NCI-H146 (cell line): Measurements from ENCODE around the gene BYSL.

Source experiments
- DNase-seq: peaks from one replicate; lab custom pipeline; 2025; lab: John Stamatoyannopoulos, UW

BYSL gene

GRCh38 chr6:41920921-41921711 is at the start of gene BYSL, which contains the start of gene MED20:
Gene BYSL, plus strand, starts transcription at chr6:41921499. Its CDS starts 64 bp downstream, at chr6:41921563.
Gene MED20, minus strand, starts transcription at chr6:41921139. Its CDS starts 121 bp downstream, at chr6:41921018.
- DNase-seq, result peak; percentile 96

- no peak for DNase-seq
Observed at GRCh38 chr6:41871691-41872090, 49.6 kb upstream of the BYSL start.

- DNase-seq, result no peak
Observed at GRCh38 chr6:41872147-41872546, 49.2 kb upstream of the BYSL start.

- DNase-seq, result no peak
Observed at GRCh38 chr6:41874741-41875140, 46.6 kb upstream of the BYSL start.

GRCh38 chr6:41877051-41877680 is 44.1 kb upstream of the BYSL start:
- no peak for DNase-seq

- DNase-seq, result no peak
Observed at GRCh38 chr6:41878246-41878645, 43.1 kb upstream of the BYSL start.

- DNase-seq, result no peak
Observed at GRCh38 chr6:41878961-41879405, 42.3 kb upstream of the BYSL start.

GRCh38 chr6:41881506-41881905 is 39.8 kb upstream of the BYSL start:
- no peak for DNase-seq

GRCh38 chr6:41884957-41885356 is 36.3 kb upstream of the BYSL start:
- no peak for DNase-seq

GRCh38 chr6:41885930-41886329 is 35.4 kb upstream of the BYSL start:
- DNase-seq, result no peak

GRCh38 chr6:41887331-41887751 is 34.0 kb upstream of the BYSL start:
- no peak for DNase-seq

- DNase-seq, result no peak
Observed at GRCh38 chr6:41892921-41893564, 28.3 kb upstream of the BYSL start.

- DNase-seq, result peak; percentile 60
Observed at GRCh38 chr6:41894366-41895299, 26.7 kb upstream of the BYSL start.

- peak; percentile 98 for DNase-seq
Observed at GRCh38 chr6:41895300-41896233, 25.7 kb upstream of the BYSL start, which contains the start of gene USP49. Gene USP49, minus strand, starts transcription at chr6:41895375. Its CDS starts 88,392 bp downstream, at chr6:41806983.

GRCh38 chr6:41896281-41896680 is 25.0 kb upstream of the BYSL start:
- DNase-seq, result no peak

- DNase-seq, result no peak
Observed at GRCh38 chr6:41900861-41901260, 20.4 kb upstream of the BYSL start.

- DNase-seq, result peak; percentile 42
Observed at GRCh38 chr6:41901882-41902519, 19.3 kb upstream of the BYSL start.

GRCh38 chr6:41909727-41910126 is 11.6 kb upstream of the BYSL start:
- DNase-seq, result no peak

- DNase-seq, result no peak
Observed at GRCh38 chr6:41914343-41914742, 7.0 kb upstream of the BYSL start.
